ENCODE measurements around the gene IER3.
"Not testable (repeated sequence)": the region's sequence is repeated elsewhere in the genome, so short reads cannot be mapped to it uniquely, and the experiment has no call there.

Gene IER3

DNA sequence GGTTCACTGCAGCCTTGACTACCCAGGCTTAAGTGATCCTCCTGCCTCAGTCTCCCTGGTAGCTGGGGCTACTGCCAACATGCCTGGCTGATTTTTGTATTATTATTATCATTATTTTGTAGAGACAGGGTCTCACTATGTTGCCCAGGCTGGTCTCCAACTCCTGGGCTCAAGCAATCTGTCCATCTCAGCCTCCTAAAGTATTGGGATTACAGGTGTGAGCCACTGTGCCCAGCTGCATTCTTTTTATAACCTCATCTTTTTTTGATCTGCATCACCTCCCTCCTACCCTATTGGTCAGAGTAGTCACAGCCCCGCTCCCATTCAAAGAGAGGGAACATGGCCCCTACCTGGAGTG is 23.6 kb upstream of the IER3 start:
- FAIRE-seq, result no peak

DNA sequence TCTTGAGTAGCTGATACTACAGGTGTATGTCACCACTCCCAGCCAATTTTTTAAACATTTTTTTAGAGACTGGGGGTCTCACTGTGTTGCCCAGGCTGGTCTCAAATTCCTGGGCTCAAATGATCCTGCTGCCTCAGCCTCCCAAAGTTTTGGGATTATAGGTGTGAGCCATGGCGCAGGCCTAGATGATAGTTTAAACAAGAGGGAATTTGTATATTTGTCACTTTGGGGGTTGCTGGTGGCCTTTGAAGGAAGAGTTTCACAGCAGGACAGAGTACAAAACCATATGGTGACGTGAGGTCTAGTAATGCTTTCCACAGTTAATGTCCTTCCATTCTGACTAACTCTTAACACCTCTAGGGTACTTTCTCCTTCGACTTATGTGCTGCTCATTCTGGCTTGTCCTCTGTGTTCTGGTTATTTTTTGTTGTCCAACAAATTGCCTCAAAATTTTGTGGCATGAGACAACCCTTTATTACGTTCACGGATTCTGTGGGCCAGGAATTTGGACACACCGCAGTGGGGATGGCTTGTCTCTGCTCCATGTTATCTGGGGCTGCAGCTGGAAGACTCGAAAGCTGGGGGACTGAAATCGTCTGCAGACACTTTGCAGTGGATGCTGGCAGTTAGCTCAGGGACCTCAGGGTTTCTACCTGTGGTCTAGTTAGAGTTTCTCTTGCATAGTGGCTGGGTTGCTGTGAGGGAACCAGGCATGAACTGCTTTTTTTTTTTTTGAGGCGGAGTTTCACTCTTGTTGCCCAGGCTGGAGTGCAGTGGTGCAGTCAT is 23.0 kb upstream of the IER3 start:
- no peak for FAIRE-seq

- FAIRE-seq, result no peak
These were observed 22.3 kb upstream of the IER3 start for GRCh38 chr6:30766461-30767157.

DNA sequence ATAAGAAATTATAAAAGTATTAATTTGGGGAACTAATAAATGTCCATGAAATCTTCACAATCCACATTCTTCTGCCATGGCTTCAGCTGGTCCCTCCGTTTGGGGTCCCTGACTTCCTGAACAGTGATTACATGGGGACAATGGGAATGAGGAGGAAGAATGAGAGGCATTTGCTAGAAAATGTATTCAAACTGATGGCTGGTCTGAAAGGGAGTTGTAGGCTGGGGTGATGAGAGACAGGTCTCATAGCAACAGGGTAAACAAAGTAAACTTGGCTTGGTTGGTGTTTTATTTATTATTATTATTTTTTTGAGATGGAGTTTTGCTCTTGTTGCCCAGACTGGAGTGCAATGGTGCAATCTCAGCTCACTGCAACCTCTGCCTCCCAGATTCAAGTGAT is 21.1 kb upstream of the IER3 start:
- not testable (repeated sequence) for FAIRE-seq

GRCh38 chr6:30764490-30765043 is 20.2 kb upstream of the IER3 start:
- not testable (repeated sequence) for FAIRE-seq

- FAIRE-seq, result no peak
These were observed 19.5 kb upstream of the IER3 start for GRCh38 chr6:30763618-30764489.

GRCh38 chr6:30763155-30763617 is 18.8 kb upstream of the IER3 start:
- FAIRE-seq, result no peak

DNA sequence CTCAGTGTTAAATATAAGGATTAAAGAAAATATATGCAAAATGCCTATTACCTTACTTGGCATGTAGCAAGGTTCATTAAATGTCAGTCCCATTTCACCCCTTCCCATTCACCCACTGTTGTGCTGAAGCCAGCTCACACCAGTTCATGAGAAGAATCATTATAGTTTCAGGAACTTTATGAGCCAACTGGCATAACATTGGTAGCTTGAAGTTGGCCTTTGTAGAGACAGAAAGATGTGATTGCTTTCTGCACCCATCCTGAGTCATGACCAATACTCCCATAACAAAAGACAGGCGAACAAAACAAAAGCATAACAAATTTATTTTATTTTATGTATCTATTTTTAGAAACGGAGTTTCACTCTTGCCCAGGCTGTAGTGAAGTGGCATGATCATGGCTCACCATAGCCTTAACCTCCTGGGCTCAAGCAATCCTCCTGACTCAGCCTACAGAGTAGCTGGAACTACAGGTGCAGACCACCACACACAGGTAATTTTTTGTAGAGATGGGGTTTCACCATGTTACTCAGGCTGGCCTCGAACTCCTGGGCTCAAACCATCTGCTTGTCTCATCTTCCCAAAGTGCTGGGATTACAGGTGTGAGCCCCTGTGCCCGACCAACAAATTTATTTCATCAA is 17.6 kb upstream of the IER3 start:
- FAIRE-seq, result no peak

DNA sequence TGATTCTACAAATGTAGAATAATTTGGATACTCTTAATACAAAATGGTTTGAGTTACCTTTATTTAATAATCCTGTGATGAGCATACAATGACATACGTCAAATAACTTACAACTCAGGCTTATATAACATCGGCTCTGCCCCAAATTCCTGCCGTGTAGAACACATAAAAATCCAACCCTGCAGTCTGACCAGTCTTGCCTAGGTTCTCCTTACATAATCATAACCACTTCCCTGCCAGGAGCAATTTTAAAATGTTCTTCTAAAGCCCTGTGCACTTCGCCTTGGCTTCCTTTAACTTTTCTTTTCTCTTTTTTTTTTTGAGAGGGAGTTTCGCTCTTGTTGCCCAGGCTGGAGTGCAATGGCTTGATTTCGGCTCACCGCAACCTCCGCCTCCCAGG is 16.2 kb upstream of the IER3 start:
- no peak for FAIRE-seq

- no peak for FAIRE-seq
These were observed 15.4 kb upstream of the IER3 start for GRCh38 chr6:30759575-30760239.

GRCh38 chr6:30757261-30757904 is 13.0 kb upstream of the IER3 start:
- no peak for FAIRE-seq

DNA sequence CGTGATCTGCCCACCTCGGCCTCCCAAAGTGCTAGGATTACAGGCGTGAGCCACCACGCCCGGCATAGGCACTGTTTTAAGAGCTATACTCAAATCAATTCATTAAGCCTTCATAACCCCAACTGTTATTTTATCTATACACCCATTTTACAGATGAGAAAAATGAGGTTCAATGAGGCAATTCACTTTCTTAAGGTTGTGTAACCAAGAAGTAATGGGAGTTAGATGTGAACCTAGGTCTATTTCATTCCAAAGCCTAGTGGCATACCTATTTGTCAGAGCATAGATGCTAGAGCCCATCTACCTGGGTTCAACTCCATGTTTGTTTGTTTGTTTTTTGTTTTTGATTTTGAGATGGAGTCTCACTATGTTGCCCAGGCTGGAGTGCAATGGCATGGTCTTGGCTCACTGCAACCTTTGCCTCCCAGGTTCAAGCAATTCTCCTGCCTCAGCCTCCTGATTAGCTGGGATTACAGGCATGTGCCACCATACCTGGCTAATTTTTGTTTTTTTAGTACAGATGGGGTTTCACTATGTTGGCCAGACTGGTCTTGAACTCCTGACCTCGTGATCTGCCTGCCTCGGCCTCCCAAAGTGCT is 12.2 kb upstream of the IER3 start:
- not testable (repeated sequence) for FAIRE-seq

DNA sequence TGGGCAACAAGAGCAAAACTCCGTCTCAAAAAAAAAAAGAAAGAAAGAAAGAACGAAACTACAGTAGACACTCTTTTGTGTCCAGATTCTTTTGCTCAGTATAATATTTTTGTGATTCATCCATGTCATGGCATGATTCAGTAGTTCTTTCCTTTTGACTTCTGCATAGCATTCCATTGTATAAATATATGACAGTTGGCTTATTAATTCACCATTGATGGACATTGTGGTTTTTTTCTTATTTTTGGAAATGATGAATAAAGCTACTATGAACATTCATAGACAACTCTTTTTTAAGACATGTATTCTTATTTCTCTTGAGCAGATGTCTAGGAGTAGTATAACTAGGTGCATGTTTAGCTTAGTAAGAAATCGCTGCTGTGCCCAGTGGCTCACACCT is 10.3 kb upstream of the IER3 start:
- no peak for FAIRE-seq

DNA sequence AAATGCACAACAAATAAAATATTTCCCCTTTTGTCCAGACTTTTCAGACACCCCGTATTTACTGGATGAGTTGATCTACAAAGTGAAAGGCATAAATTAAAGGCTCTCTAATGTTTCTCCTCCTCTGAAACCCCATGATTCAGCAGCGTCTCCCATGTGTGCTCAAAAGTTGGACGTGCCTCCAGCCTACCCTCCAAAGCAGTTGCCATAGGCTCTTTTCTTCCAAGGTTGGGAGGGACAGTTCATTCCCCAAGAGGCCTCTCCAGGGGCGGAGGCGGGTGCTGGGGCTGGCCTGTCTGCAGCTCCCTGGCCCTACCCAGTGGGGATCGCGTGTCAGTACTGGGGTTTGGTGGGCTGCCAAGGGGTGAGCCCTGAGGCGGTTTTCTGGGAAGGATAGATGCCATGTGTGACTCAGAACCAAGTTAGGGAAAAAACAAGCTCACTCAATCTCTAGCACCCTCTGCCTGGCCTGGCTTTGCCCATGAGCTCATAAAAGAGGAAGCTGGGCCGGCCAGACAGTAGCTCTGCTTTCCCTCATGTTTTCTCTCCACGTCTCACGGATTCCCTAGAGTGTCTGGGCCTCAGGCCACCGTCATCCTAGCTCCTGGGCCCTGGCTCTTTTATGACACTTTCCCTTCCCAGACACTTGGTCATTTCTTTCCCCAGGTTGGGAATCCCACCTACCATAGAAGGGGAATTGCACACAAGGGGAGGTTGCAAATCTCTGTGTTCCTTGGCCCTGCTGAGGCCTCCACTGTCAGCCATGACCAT is 8.0 kb upstream of the IER3 start:
- FAIRE-seq, result no peak

- FAIRE-seq, result no peak
These were observed 6.0 kb upstream of the IER3 start for GRCh38 chr6:30750379-30750668.

DNA sequence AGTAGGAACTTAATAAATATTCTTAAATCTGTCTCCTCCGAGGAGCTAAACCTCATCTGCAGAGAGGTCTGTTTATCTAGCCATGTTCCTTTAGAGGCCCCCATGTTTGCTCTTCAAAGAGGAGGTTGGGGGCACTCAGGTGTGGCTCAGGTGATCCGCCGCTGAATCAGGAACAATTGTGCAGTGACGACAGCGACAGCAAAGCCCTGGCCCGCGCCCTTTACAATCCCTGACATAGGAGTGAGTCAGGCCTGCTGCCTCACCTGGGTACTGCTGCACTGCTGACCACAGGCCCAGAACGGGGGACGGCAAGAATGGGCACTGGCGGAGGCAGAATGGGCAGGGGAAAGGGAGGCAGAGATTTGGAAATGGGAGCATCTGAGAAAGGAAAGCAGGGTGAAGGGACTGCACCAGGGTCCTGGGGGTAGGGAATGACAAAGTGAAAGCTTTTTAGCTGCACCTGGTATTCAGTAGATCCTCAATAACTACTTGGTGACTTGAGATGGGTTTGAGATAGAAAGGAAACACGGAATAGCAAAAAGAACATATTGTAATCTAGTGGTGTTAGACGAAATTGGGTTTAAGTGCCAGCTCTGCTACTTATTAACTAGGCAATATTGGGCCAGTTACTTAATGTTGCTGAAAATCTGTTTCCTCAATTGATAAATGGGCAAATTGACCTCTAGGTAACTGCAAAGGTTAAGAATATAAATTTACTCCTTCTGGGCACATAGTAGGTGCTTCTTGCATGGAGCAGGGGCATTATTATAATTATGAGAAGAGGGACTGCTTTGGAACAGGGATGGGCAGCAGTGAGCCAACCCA is 5.4 kb upstream of the IER3 start:
- FAIRE-seq, result no peak

DNA sequence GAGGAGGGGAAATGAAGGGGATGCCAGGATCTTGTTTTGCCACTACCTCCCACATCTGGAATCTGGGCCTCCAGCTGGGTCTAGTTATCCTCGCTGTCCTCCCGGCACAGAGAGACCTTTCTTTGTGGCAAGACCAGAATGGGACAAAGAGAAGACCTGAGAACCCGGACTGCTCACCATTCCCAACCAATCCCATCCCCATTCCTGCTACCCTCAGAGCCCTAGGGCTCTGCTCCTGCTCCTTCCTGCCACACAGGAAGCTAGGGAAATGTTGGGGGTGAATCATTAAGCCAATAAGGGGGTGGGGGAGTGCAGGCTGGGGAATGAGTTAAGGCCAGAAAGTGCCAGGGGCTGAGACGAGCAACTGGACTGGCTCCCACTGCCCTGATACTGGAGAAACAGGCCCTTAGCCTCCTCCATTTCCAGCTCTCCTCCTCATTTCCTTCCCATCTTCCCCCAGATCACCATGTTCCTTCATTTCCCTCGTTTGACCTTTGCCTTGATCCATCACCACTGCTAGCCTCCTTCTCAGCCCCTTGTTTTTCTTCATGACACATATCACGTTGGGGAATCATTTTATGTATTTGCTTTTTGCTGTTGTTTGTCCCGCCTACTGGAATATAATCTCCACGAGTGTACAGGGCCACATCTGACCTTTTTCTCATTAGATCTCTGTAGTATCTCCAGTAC is 4.6 kb upstream of the IER3 start:
- FAIRE-seq, result no peak

- no peak for FAIRE-seq
These were observed 3.8 kb upstream of the IER3 start for GRCh38 chr6:30747902-30748769.
